ENCODE measurements around the gene ATP9A. TPM values are rescaled to one million over a fixed set of nuclear protein-coding genes. Genes with fewer than 3 reads are reported as not detected.

ATP9A gene
- total and polyA plus RNA-seq, 10 of the 15 experiments (the other 5 are each of a cell fraction or from before 2014, with no cell fraction given) = 0.03 to 0.81 (median 0.14) TPM

DNA sequence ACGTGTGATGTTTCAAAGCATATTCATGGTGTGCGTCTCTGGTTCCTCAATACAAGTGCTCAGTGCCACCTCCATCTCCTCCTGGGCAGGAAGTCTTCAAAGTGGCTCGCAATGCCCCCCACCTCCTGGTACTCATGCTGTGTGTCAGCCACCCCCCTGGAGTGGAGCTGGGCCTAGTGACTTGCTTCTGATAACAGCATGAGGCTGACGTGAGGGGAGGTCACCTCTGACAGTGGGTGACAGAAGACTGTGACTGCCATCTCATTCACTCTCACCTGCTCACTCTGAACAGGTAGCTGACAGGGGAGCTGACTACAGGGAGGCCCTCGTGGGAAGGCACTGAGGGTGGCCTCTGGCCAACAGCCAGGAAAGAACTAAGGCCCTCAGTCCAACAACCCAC lies 133.3 kb downstream of the ATP9A start:
- Histone ChIP-seq H3K4me1 (ENCODE audit: control insufficient read depth, insufficient read depth, low read length) (peaks cover 9% of the 10 kb centered on the region), H3K4me3 (no peak overlapping the region), H3K9ac (ENCODE audit: control insufficient read depth, insufficient read depth, low read length) (no peak overlapping the region), H3K4me2 (ENCODE audit: control insufficient read depth, insufficient read depth) (no peak overlapping the region), H3K9me3 (replicated peaks; ENCODE audit: control insufficient read depth, insufficient read depth, low read length) (no peaks in the 10 kb centered on the region), H3K27ac (ENCODE audit: control insufficient read depth, insufficient read depth) (no peak overlapping the region), H3K36me3 (ENCODE audit: control insufficient read depth in 2 of 2, insufficient read depth in 2 of 2, low read length in 1 of 2) (no peaks in the 10 kb centered on the region), H4K20me1 (ENCODE audit: control insufficient read depth, insufficient read depth) (no peaks in the 10 kb centered on the region), H2AFZ (ENCODE audit: control insufficient read depth, low read depth, low read length) (no peak overlapping the region), H3K27me3 (replicated peaks in 1 of 2; ENCODE audit: control insufficient read depth in 2 of 2, insufficient read depth in 2 of 2, low read length in 1 of 2) (no peaks in the 10 kb centered on the region), H3K79me2 (ENCODE audit: control insufficient read depth, insufficient read depth, low read length) (no peaks in the 10 kb centered on the region)
- FAIRE-seq (no peak), ATAC-seq (no peak), DNase-seq (ENCODE audit: low read depth, low spot score) (no peak)
- no TSS peak for BruUV-seq (replicated peaks)
- TF ChIP-seq ZNF217 (IDR thresholded peaks at IDR 0.05) (no peak), NR2C1 (IDR thresholded peaks at IDR 0.05) (no peak), PAX5 (IDR thresholded peaks at IDR 0.05; ENCODE audit: borderline replicate concordance, low read depth, low read length) (no peak), NFIC (IDR thresholded peaks at IDR 0.05; ENCODE audit: low read depth, low read length) (no peak)
- ChIA-PET SMC1A (ENCODE audit: uncharacterized antibody, unreplicated experiment) (interaction anchor here (0.6 kb wide), 1 partner anchor 318 kb away, joined by 3 read pairs; no protein-coding TSS in a partner anchor), RAD21 (ENCODE audit: unreplicated experiment) (interaction anchor here (0.6 kb wide), 1 partner anchor 159 kb away, joined by 3 read pairs; no protein-coding TSS in a partner anchor), CTCF (interaction anchor here (0.6 kb wide), 1 partner anchor 645 kb away, joined by 3 read pairs; no protein-coding TSS in a partner anchor), POLR2A (interaction anchor here (0.6 kb wide), 1 partner anchor 78 kb away, joined by 5 read pairs; no protein-coding TSS in a partner anchor)
- in situ Hi-C loops (cut with MboI) (no loop called here), intact Hi-C loops (cut with micrococcal nuclease; ENCODE audit: unreplicated experiment) (loop anchor here (10.0 kb wide), 1 partner anchor 130 kb away; the partner anchor contains the start of gene ATP9A)
- WGBS (ENCODE audit: insufficient coverage, insufficient replicate concordance, low lambda C conversion rate, missing lambda C conversion rate) = 35% methylated on average over 5 of the region's 5 CpGs

DNA sequence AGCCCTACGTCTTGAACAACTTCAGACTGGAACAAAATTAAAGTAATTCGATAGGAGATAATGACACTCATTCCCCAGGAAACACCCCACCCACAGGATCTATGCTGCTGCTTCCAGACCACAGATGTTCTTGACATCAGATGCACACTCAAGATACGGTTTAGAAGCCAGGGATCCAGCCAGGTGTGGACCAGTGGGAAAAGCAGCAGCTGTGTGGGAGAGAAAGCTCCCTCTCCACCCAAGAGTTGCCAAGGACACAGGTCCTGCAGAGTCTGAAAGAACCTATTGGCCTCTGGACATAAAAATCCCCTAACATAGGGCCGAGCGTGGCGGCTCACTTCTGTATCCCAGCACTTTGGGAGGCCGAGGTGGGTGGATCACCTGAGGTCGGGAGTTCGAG lies 133.9 kb downstream of the ATP9A start:
- in situ Hi-C loops (cut with MboI) = no loop called here
- H3K27ac ChIP-seq (ENCODE audit: control insufficient read depth, insufficient read depth) = no peak overlapping the region
- TF ChIP-seq, protein P1, sequence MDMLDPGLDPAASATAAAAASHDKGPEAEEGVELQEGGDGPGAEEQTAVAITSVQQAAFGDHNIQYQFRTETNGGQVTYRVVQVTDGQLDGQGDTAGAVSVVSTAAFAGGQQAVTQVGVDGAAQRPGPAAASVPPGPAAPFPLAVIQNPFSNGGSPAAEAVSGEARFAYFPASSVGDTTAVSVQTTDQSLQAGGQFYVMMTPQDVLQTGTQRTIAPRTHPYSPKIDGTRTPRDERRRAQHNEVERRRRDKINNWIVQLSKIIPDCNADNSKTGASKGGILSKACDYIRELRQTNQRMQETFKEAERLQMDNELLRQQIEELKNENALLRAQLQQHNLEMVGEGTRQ (IDR thresholded peaks at IDR 0.05; ENCODE audit: borderline replicate concordance, low read depth, low read length) = no peak
- TF ChIP-seq RB1 (IDR thresholded peaks at IDR 0.05; ENCODE audit: borderline replicate concordance) (no peak), TARDBP (IDR thresholded peaks at IDR 0.05; ENCODE audit: borderline replicate concordance) (no peak), CREB1 (IDR thresholded peaks at IDR 0.05; ENCODE audit: low read depth) (no peak), POU2F2 (IDR thresholded peaks at IDR 0.05; ENCODE audit: borderline replicate concordance, low read depth, low read length) (no peak), PAX8 (IDR thresholded peaks at IDR 0.05) (no peak)
- TF ChIP-seq, protein P2, sequence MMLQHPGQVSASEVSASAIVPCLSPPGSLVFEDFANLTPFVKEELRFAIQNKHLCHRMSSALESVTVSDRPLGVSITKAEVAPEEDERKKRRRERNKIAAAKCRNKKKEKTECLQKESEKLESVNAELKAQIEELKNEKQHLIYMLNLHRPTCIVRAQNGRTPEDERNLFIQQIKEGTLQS (IDR thresholded peaks at IDR 0.05; ENCODE audit: borderline replicate concordance, extremely low read depth, low read depth, low read length) = no peak
- TF ChIP-seq, protein P3, sequence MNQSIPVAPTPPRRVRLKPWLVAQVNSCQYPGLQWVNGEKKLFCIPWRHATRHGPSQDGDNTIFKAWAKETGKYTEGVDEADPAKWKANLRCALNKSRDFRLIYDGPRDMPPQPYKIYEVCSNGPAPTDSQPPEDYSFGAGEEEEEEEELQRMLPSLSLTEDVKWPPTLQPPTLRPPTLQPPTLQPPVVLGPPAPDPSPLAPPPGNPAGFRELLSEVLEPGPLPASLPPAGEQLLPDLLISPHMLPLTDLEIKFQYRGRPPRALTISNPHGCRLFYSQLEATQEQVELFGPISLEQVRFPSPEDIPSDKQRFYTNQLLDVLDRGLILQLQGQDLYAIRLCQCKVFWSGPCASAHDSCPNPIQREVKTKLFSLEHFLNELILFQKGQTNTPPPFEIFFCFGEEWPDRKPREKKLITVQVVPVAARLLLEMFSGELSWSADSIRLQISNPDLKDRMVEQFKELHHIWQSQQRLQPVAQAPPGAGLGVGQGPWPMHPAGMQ (IDR thresholded peaks at IDR 0.05; ENCODE audit: borderline replicate concordance) = no peak

More for the DNA sequence above, 133.9 kb downstream of the ATP9A start:
- ATAC-seq (no peak), DNase-seq (ENCODE audit: low read depth, low spot score) (no peak), FAIRE-seq (no peak)
- no peaks in the 10 kb centered on the region for H3K9me3 ChIP-seq (replicated peaks; ENCODE audit: control insufficient read depth, insufficient read depth, low read length)
- no peaks in the 10 kb centered on the region for H3K36me3 ChIP-seq (ENCODE audit: control insufficient read depth in 2 of 2, insufficient read depth in 2 of 2, low read length in 1 of 2)
- no peak overlapping the region for H3K4me2 ChIP-seq (ENCODE audit: control insufficient read depth, insufficient read depth)
- WGBS (ENCODE audit: insufficient coverage, insufficient replicate concordance, low lambda C conversion rate, missing lambda C conversion rate) = 33% methylated on average over 9 of the region's 9 CpGs
- intact Hi-C loops (cut with micrococcal nuclease; ENCODE audit: unreplicated experiment) = loop anchor here (10.0 kb wide), 1 partner anchor 131 kb away; the partner anchor contains the start of gene ATP9A
- ChIA-PET POLR2A (interaction anchor here (0.6 kb wide), 1 partner anchor 77 kb away, joined by 5 read pairs; no protein-coding TSS in a partner anchor), SMC1A (ENCODE audit: uncharacterized antibody, unreplicated experiment) (interaction anchor here (0.6 kb wide), 1 partner anchor 317 kb away, joined by 3 read pairs; no protein-coding TSS in a partner anchor), RAD21 (ENCODE audit: unreplicated experiment) (interaction anchor here (0.6 kb wide), 1 partner anchor 159 kb away, joined by 3 read pairs; no protein-coding TSS in a partner anchor), CTCF (interaction anchor here (0.6 to 0.8 kb wide), 2 partner anchors 11 to 644 kb away, joined by 3 read pairs; no protein-coding TSS in a partner anchor)
- no TSS peak for BruUV-seq (replicated peaks)
- no peak overlapping the region for H2AFZ ChIP-seq (ENCODE audit: control insufficient read depth, low read depth, low read length)
- H3K27me3 ChIP-seq (replicated peaks in 1 of 2; ENCODE audit: control insufficient read depth in 2 of 2, insufficient read depth in 2 of 2, low read length in 1 of 2) = no peaks in the 10 kb centered on the region
- no peaks in the 10 kb centered on the region for H3K79me2 ChIP-seq (ENCODE audit: control insufficient read depth, insufficient read depth, low read length)
- no peak overlapping the region for H3K9ac ChIP-seq (ENCODE audit: control insufficient read depth, insufficient read depth, low read length)
- H3K4me1 ChIP-seq (ENCODE audit: control insufficient read depth, insufficient read depth, low read length) = peaks cover 12% of the 10 kb centered on the region
- no peaks in the 10 kb centered on the region for H4K20me1 ChIP-seq (ENCODE audit: control insufficient read depth, insufficient read depth)
- no peak overlapping the region for H3K4me3 ChIP-seq

Data from GM12878 (cell line).